HG03135 (cell line): ENCODE data around the gene ZNF83.
"Not testable (repeated sequence)": the region's sequence is repeated elsewhere in the genome, so short reads cannot be mapped to it uniquely, and the experiment has no call there.

Experiments used
- ATAC-seq: cut with Tn5 transposase; IDR thresholded peaks from one replicate; pipeline ENCODE4 v1.9.1; 2021; ENCODE audit warnings: mild to moderate bottlenecking, moderate library complexity; ENCODE audit not compliant: unreplicated experiment

Gene ZNF83

DNA sequence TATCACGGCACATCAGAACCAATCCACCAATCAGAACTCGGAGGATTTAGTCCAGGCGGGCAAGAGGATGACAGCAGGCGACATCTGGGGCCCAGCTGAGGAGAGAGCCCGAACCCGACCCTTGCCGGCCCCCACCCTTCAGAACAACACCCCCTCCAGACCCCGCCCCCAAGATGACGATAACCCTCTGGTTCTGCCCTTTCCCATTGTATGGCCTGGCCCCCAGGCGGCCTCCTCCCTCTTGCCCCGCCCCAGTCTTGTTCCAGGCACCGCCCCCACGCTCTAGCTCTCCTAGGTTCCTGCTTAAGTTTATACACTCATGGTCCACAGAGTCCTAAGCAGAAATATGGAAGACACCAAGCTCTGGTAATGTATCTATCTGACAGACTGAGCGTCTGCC lies 2.8 kb upstream of the ZNF83 start:
- ATAC-seq = no peak

DNA sequence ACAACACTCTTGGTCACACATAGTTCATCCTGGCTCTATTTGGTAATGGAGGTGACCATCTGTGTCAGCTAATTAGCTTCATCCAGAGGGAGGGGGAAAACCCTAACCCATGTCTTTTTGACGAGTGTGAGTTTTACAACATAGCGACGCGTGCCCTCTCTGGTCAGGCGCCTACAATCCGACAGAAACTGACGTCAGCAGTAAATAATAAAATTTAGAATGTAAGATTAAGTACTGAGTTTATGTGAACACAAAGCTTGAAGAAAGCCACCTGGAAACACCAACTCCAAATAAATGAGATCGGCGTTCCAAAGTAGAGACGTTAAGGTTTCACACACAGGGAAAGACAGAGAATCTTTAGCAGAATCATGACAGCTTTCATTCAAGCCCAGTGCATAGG lies 1.8 kb upstream of the ZNF83 start:
- no peak for ATAC-seq

DNA sequence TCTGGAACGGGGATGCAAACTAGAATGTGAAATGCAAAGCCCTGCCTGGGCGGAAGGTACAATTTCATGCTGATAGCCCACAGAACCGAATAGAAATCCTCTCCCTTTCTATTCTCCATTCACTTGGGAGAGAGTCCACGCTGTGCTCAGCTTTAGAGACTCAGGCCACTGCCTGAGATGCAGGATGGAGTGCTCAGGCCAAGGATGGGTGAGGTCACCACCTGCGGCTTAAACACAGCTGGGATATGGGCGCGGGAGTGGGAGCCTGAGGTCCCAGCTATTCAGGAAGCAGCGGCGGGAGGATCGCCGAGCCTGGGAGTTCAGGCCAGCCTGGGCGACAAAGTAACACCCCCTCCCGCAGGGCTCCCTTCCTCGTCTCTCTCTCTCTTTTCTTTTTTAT lies 446 bp upstream of the ZNF83 start:
- no peak for ATAC-seq

DNA sequence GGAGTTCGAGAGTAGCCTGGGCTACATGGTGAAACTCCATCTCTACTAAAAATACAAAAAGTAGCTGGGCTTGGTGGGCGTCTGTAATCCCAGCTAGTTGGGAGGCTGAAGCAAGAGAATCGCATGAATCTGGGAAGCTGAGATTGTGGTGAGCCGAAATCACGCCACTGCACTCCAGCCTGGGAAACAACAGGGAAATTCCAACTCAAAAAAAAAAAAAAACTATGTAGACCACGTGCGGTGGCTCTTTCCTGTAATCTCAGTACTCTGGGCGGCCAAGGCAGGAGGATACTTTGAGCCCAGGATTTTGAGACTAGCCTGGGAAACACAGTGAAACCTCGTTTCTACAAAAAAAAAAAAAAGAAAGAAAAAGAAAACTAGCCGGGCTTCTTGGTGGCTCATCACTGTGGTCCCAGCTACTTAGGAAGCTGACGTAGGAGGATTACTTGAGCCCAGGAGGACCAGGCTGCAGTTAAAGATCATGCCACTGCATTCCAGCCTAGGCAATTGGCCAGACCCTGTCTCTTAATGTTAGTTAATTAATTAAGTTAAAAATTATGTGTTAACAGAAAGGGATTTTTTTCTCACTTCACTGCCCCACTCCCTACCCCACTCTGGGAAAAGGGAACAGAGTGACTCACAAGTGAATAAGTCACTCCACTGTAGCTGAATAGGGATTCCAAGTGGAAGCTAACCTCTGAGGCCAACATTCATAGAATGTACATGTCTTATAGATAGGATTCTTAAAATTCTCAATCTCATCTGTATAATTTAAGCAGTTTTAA lies 2.2 kb downstream of the ZNF83 start:
- ATAC-seq = no peak

DNA sequence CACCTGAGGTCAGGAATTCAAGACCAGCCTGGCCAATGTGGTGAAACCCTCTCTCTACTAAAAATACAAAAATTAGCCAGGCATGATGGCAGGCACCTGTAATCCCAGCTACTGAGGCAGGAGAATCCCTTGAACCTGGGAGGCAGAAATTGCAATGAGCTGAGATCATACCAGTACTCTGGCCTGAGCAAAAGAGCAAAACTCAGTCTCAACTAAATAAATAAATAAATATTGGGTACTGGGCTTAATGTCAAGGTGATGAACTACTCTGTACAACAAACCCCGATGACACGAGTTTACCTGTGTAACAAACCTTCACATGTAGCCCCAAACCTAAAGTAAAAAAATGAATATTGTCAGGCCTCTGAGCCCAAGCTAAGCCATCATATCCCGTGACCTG lies 10.7 kb downstream of the ZNF83 start:
- not testable (repeated sequence) for ATAC-seq

DNA sequence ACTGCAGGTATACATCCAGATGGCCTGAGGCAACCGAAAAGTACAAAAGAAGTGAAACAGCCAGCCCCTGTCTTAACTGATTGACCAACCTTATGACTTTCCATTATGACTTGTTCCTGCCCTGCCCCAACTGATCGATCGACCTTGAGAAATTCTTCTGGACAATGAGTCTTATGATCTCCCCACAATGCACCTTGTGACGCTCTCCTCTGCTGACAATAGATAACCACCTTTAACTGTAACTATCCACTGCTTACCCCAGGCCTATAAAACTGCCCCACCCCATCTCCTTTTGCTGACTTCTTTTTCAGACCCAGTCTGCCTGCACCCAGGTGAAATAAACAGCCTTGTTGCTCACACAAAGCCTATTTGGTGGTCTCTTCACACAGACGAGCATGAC lies 11.2 kb downstream of the ZNF83 start:
- ATAC-seq = no peak

DNA sequence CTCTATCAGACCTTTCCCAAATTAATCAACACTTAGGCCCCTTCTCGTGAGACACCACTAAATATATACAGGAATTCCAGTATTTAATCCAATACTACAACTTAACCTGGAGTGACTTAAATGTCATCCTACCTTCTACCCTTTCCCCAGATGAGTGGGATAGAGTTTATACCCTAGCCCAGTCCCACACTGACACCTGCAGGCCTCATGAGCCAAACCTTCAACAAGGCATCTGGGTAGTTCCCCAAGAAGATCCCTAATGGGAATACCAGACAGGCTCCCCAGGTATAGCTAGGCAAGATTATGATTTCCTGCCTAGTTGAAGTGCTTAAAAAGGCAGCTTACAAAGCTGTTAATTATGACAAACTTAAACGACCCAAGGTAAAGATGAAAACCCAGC lies 15.9 kb downstream of the ZNF83 start:
- no peak for ATAC-seq

DNA sequence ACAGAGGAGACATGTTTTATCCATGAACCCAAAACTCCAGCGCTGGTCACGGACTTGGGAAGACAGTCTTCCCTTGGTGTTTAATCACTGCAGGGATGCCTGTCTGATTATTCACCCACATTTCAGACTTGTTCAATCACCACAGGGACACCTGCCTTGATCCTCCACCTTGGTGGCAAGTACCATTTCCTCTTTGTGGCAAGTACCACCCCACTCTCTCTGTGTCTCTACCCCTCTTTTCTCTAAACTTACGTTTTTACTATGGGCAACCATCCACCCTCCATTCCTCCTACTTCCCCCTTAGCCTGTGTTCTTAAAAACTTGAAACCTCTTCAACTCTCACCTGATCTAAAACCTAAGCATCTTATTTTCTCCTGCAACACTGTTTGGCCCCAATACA lies 16.8 kb downstream of the ZNF83 start:
- ATAC-seq = no peak

DNA sequence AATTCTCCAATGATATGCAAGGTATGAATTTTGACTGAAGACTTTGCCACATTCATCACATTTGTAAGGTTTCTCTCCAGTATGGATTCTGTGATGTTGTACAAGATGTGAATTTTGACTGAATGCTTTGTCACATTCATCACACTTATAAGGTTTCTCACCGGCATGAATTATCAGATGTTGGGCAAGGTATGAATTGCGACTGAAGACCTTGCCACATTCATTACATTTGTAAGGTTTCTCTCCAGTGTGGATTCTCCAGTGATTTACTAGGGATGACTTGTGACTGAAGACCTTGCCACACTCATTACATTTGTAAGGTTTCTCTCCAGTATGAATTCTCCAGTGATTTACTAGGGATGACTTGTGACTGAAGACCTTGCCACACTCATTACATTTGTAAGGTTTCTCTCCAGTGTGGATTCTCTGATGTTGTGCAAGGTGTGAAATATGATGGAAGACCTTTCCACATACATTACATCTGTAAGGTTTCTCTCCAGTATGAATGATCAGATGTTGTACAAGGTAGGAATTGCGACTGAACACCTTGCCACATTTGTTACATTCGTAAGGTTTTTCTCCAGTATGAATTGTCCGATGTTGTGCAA lies 24.8 kb downstream of the ZNF83 start:
- ATAC-seq = no peak

DNA sequence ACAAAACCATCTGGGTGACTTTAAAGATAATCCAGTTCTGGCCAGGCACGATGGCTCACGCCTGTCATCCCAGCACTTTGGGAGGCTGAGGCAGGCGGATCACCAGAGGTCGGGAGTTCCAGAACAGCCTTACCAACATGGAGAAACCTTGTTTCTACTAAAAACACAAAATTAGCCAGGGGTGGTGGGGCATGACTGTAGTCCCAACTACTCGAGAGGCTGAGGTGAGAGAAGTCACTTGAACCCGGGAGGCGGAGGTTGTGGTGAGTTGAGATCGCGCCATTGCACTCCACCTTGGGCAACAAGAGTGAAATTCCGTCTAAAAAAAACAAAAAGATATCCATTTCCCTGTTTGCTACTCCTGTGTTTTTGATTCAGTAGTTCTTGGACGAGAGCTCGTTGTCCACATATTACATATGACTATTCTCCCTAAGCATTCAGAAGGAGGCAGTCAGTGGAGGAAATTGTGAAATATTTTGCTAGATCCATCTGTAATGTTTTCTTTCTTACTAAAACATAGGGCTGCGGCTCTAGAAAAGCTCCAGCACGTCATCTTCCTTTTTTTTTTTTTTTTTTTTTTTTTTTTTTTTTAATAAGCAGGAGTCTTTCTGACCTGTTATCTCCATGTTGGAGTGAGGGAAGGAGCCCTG lies 34.5 kb downstream of the ZNF83 start:
- no peak for ATAC-seq

DNA sequence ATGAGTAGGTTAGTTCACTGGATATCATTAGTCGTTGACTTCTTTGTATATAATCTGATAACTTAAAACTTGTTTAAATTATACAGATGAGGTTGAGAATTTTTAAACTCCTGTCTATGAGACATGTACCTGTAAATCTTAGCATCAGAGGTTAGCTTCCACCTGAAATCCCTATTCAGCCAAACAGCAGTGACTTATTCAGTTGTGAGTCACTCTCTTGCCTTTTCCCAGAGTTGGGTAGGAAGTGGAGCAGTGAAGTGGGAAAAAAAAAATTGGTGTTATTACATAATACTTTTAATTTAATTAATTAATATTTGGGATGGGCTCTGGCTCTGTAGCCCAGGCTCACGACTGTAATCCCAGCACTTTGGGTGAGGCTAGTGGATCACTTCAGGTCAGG lies 35.2 kb downstream of the ZNF83 start:
- no peak for ATAC-seq

DNA sequence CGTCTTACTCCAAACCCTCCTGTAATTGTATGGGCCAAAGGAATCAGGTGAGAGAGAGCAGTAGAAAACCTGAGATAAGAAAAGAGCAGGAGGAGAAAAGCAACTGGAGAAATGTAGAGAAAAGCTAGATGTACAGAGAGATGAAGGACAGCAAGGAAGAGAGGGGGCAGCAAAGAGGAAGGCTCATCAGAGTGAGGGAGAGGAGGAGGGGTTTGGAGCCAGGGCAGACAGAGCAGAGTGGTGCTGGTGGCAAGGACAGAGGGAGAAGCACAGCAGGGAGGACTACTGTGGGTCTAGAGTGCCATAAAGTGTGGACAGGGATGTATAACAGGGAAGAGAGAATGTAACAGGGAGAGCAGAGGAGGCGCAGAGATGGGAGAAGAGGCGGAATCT lies 36.2 kb downstream of the ZNF83 start:
- not testable (repeated sequence) for ATAC-seq

DNA sequence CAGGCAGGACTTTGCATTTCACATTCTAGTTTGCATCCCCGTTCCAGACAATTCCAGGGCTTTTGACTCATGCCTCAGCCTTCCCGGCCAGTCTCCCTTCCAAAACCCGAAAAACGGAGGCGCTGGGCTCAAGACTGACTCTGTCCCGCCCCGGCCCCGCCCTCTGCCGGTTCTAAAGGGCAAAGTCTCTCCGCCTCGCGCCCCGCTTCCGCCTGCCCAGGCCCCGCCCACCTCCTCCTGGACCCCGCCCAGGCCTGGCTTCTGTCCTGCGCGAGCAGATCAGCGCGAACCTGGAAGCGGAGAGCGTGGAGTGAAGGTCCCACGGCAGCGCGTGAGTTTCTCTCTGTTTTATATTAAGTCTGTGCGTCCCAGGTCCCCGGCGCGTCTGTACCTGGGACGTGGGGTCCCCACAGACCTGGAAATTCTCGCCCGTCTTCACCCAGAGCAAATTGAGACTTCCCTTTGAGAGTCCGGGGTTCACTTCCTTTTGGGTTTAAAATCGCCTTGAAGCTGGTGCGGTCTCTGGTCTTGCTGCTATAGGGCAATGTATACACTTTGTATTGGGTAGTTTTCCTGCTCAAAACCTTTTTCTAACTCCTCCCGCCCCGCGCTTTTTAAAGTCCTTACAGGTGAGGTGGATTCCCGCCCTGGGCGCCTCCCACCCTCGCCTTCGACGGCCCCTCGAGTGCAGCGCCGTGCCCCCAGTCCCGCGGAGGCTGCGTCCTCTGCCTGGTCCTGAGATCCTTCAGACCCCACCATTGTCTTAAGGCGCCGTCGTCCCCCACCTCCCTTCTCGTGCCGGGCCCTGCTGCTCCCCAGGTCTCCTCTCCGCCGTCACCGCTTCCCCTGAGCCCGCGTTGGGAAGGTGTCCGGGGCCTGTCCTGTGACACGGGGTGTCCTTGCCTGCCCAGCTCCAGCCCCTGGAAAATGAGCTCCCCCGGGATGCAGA lies 36.9 kb downstream of the ZNF83 start:
- ATAC-seq = peak; percentile 95

DNA sequence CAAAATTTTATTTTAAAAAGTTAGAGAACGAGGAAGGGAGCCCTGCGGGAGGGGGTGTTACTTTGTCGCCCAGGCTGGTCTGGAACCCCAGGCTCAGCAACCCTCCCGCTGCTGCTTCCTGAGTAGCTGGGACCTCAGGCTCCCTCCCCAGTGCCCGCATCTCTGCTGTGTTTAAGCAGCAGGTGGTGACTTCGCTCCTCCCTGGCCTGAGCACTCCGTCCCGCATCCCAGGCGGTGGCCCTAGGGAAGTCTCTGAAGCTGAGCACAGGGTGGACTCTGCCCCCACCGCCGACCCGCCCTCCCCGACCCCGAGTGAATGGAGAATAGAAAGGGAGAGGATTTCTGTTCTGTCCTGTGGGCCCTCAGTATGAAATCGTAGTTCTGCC lies 37.5 kb downstream of the ZNF83 start:
- no peak for ATAC-seq

DNA sequence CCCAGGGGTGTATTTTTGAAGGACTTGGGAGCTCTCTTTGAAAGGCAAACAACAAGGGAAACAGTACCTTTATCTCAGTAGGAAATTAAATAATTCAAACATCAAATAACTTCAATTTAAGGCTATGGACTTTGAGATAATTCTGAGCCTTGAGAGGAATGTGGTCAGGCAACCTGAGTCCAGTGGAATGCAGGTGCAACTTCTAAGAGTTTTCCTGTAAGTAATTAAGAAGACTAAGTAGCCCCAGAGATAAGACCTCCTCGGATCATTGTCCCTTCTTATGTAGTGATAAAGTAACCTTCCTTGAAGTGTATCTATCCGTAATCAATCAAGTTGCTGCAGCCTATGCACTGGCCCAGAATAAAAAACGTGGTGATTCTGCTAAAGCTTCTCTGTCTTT lies 38.9 kb downstream of the ZNF83 start:
- ATAC-seq = no peak

DNA sequence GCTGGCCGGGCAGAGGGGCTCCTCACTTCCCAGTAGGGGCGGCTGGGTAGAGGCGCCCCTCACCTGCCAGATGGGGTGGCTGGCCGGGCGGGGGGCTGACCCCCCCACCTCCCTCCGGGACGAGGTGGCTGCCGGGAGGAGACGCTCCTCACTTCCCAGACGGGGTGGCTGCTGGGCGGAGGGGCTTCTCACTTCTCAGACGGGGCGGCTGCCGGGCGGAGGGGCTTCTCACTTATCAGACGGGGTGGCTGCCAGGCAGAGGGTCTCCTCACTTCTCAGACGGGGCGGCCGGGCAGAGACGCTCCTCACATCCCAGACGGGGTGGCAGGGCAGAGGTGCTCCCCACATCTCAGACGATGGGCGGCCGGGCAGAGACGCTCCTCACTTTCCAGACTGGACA lies 44.7 kb downstream of the ZNF83 start:
- ATAC-seq = not testable (repeated sequence)

DNA sequence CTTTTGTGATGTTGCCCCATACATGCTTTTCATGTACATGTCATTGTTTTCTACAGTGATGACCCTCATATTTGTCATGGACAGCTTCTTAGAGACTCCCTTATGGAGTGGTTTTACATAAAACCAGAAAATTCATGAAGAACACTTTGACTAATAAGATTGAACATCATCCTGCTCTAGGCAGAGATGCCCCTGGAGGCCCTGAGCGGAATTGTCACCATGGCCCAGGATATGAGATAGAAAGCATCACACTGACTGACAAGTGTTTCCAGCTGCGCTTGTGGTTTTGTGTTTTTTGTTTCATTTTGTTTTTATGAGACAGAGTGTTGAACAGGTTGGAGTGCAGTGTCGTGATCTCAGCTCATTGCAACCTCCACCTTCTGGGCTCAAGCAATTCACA lies 45.9 kb downstream of the ZNF83 start:
- no peak for ATAC-seq

DNA sequence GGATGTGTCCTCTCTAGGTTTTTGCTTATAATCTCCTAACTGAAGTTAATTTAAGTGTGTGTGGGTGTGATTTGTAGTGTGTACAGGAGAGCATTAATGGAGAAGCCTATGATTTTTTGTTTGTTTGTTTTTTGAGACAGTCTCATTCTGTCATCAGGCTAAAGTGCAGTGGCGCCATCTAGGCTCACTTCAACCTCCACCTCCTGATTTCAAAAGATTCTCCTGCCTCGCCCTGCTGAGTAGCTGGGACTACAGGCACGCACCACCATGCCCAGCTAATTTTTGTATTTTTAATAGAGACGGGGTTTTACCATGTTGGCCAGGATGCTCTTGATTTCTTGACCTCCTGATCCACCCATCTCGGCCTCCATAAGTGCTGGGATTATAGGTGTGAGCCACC lies 47.4 kb downstream of the ZNF83 start:
- ATAC-seq = no peak

DNA sequence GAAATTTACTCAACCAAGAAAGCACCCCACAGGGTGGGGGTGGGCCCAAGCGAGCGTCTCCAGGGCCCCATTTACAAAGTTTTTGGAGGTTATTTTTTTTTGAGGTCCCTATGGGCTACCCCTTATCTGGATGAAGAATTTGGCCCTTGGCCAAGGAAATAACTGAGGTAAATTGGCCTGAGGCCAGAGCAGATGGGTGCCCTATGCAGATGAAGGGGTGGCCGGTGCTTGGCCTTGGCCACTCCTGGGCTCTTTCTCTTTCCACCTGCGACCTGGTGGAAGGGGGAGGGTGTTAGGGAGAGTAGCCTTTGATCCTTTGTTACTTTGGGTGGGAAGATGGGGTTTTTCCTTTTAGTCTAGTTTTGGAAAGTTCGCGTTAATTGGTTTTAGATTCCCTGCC lies 52.6 kb downstream of the ZNF83 start:
- no peak for ATAC-seq

DNA sequence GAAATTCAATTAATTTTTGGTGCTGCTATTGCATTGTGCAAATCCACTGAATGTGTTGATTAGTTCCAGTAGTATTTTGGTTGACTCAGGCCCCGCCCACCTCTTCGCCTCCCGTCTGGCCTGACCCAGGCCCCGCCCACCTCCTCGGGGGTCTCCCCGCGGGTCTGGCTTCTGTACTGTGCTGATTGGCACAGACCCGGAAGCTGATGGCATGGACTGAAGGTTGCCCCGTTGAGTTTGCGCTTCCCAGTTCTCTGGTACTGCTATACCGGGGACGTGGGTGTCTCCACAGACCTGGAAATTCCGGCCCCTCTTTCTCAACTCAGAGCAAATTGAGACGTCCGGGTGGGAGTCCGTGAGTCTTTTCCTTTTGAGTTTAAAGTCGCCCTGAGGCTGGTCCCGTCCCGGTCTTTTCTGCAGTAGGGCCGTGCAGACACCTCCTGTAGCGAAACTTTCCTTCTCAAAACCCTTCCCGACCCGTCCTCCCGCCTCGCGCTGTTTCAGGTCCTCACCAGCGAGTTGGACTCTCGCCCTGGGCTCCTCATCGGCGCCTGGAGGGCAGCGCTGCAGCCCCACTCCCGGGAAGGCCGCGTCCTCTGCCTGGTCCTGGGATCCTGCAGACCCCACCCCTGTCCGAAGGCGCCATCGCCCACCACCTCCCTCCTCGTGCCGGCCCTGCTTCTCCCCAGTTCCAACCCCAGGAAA lies 53.3 kb downstream of the ZNF83 start:
- no peak for ATAC-seq
